ENCODE measurements around the gene DNASE1.

DNA sequence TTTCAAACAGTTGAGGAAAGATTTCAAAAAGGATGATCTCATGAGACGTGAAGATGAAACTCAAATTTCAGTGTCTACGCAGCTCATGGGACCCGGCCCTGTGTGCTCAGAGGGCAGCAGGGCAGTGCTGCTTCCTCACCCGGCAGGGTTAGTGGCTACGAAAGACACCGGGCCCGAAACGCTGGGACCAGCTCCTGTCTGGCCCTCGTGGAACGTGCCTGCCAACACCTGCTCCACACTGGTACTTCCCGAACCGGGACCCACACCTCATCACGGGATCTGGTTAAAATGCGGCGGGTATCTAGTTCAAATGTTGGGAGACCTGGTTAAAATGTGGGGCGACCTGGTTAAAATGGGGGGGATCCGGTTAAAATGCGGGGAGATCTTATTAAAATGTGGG, 18.7 kb downstream of the DNASE1 start:
- TF ChIP-seq, protein P1, sequence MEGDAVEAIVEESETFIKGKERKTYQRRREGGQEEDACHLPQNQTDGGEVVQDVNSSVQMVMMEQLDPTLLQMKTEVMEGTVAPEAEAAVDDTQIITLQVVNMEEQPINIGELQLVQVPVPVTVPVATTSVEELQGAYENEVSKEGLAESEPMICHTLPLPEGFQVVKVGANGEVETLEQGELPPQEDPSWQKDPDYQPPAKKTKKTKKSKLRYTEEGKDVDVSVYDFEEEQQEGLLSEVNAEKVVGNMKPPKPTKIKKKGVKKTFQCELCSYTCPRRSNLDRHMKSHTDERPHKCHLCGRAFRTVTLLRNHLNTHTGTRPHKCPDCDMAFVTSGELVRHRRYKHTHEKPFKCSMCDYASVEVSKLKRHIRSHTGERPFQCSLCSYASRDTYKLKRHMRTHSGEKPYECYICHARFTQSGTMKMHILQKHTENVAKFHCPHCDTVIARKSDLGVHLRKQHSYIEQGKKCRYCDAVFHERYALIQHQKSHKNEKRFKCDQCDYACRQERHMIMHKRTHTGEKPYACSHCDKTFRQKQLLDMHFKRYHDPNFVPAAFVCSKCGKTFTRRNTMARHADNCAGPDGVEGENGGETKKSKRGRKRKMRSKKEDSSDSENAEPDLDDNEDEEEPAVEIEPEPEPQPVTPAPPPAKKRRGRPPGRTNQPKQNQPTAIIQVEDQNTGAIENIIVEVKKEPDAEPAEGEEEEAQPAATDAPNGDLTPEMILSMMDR (IDR thresholded peaks at IDR 0.05) = no peak
- TF ChIP-seq EZH2phosphoT487 (IDR thresholded peaks at IDR 0.05) = no peak
- no peak for TF ChIP-seq EZH2 (IDR thresholded peaks at IDR 0.05)

Data from neural progenitor cell (in vitro differentiated cells).